Endometrium (tissue), 2 donors: ENCODE data around the gene SH3RF1.

Experiments used
- FAIRE-seq: peaks from 2 replicates; lab custom pipeline; 2012; peaks lifted over from hg19 to GRCh38; lab: Jason Lieb, UNC
- donor health status: control.
- donor health status: control.

SH3RF1 gene

GRCh38 chr4:169103966-169104412 is 166.8 kb downstream of the SH3RF1 start:
- no peak for FAIRE-seq

- FAIRE-seq = no peak
Measured at GRCh38 chr4:169102026-169102425, 168.7 kb downstream of the SH3RF1 start.

GRCh38 chr4:169100670-169101101 is 170.1 kb downstream of the SH3RF1 start:
- FAIRE-seq = no peak

- no peak for FAIRE-seq
Measured at GRCh38 chr4:169099771-169100180, 171.0 kb downstream of the SH3RF1 start.

- FAIRE-seq = no peak
Measured at GRCh38 chr4:169098969-169099690, 171.6 kb downstream of the SH3RF1 start.

- FAIRE-seq = no peak
Measured at GRCh38 chr4:169098532-169098931, 172.2 kb downstream of the SH3RF1 start.

GRCh38 chr4:169098054-169098497 is 172.7 kb downstream of the SH3RF1 start:
- no peak for FAIRE-seq

GRCh38 chr4:169096221-169096620 is 174.5 kb downstream of the SH3RF1 start:
- no peak for FAIRE-seq

- FAIRE-seq = no peak
Measured at GRCh38 chr4:169094656-169095231, 176.0 kb downstream of the SH3RF1 start.

- no peak for FAIRE-seq
Measured at GRCh38 chr4:169092889-169093522, 177.8 kb downstream of the SH3RF1 start.

- no peak for FAIRE-seq
Measured at GRCh38 chr4:169090484-169091215, 180.1 kb downstream of the SH3RF1 start.

- no peak for FAIRE-seq
Measured at GRCh38 chr4:169089004-169089403, 181.8 kb downstream of the SH3RF1 start.

- FAIRE-seq = no peak
Measured at GRCh38 chr4:169084954-169085353, 185.8 kb downstream of the SH3RF1 start.

- FAIRE-seq = no peak
Measured at GRCh38 chr4:169080981-169081380, 189.8 kb downstream of the SH3RF1 start.

- FAIRE-seq = no peak
Measured at GRCh38 chr4:169079942-169080827, 190.6 kb downstream of the SH3RF1 start.

GRCh38 chr4:169074117-169074516 is 196.6 kb downstream of the SH3RF1 start:
- no peak for FAIRE-seq

GRCh38 chr4:169071747-169072146 is 199.0 kb downstream of the SH3RF1 start:
- no peak for FAIRE-seq

- no peak for FAIRE-seq
Measured at GRCh38 chr4:169070895-169071218, 199.9 kb downstream of the SH3RF1 start.

GRCh38 chr4:169070071-169070894 is 200.5 kb downstream of the SH3RF1 start:
- no peak for FAIRE-seq

GRCh38 chr4:169068423-169068822 is 202.3 kb downstream of the SH3RF1 start:
- no peak for FAIRE-seq

GRCh38 chr4:169066934-169067333 is 203.8 kb downstream of the SH3RF1 start:
- no peak for FAIRE-seq
